OCI-LY1 (cell line): ENCODE measurements around the gene H2BW2.

Experiments
- CTCF ChIP-seq: fragments of 200-600 bp; sonication (generic), shearing (Covaris generic); IDR thresholded peaks from 2 replicates; pipeline ENCODE4 v1.5.1; 2017; ENCODE audit warnings: mild to moderate bottlenecking, antibody characterized with exemption, low read length, moderate library complexity, mixed read lengths
- EZH2 ChIP-seq: fragments of 200-600 bp; sonication (generic), shearing (Covaris generic); IDR thresholded peaks from 2 replicates; pipeline ENCODE4 v1.8.0; 2017; ENCODE audit warnings: borderline replicate concordance, mixed run types, mild to moderate bottlenecking, antibody characterized with exemption, low read length, moderate library complexity, mixed read lengths

DNA sequence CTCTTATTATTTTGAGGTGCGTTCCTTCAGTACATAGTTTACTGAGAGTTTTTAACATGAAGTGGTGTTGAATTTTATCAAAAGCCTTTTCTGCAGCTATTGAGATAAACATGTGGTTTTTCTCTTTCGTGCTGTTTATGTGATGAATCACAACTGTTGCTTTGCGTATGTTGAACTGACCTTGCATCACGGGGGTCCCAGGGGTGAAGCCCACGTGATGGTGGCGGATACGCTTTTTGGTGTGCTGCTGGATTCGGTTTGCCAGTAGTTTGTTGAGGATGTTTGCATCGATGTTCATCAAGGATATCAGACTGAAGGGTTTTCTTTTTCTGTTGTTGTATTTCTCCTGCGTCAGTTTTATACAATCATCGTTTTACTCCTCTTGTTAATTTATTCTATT, 21.6 kb upstream of the H2BW2 start:
- TF ChIP-seq EZH2 (no peak), CTCF (no peak)
